Measurements from ENCODE around the gene PRMT5. TPM values are rescaled to one million over a fixed set of nuclear protein-coding genes. Genes with fewer than 3 reads are reported as not detected.
A peak's percentile ranks its signal among the peaks of the same experiment; 100 is the strongest.

Gene PRMT5
- total and polyA plus RNA-seq, 9 donors: 37.6 to 109 (median 65.4) TPM

DNA sequence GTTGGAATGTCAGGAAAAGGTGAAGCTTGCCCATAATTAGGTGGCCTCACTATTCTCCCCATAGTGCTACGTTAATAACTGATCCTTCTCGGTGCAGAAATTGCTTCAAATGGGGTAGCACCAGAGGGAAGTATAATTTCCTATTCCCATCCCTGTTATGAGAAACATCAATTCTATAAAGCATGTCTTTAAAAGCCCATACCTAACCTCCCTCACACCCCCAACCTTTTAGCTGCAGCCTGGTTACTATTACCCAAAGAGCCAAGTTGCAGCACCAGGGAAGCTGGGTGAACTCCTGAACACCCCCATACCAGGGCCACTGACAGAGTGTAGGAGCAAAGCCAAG, 25.5 kb downstream of the PRMT5 start:
- Histone ChIP-seq H3K27ac (no peak overlapping the region), H3K9me3 (no peaks in the 10 kb centered on the region), H3K36me3 (no peaks in the 10 kb centered on the region), H3K27me3 (no peaks in the 10 kb centered on the region), H3K4me1 (ENCODE audit: insufficient read depth) (peaks cover 1% of the 10 kb centered on the region), H3K4me3 (no peak overlapping the region)
- WGBS, 3 donors: 81 to 85% (median 82%) methylated on average over 2 of the region's 2 CpGs
- intact Hi-C loops (cut with DNase I): no loop called here
- DNase-seq: no peak
- TF ChIP-seq POLR2A (IDR thresholded peaks at IDR 0.05): no peak
- TF ChIP-seq, protein P1, sequence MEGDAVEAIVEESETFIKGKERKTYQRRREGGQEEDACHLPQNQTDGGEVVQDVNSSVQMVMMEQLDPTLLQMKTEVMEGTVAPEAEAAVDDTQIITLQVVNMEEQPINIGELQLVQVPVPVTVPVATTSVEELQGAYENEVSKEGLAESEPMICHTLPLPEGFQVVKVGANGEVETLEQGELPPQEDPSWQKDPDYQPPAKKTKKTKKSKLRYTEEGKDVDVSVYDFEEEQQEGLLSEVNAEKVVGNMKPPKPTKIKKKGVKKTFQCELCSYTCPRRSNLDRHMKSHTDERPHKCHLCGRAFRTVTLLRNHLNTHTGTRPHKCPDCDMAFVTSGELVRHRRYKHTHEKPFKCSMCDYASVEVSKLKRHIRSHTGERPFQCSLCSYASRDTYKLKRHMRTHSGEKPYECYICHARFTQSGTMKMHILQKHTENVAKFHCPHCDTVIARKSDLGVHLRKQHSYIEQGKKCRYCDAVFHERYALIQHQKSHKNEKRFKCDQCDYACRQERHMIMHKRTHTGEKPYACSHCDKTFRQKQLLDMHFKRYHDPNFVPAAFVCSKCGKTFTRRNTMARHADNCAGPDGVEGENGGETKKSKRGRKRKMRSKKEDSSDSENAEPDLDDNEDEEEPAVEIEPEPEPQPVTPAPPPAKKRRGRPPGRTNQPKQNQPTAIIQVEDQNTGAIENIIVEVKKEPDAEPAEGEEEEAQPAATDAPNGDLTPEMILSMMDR (IDR thresholded peaks at IDR 0.05): no peak
- TF ChIP-seq EP300 (IDR thresholded peaks at IDR 0.05): no peak

DNA sequence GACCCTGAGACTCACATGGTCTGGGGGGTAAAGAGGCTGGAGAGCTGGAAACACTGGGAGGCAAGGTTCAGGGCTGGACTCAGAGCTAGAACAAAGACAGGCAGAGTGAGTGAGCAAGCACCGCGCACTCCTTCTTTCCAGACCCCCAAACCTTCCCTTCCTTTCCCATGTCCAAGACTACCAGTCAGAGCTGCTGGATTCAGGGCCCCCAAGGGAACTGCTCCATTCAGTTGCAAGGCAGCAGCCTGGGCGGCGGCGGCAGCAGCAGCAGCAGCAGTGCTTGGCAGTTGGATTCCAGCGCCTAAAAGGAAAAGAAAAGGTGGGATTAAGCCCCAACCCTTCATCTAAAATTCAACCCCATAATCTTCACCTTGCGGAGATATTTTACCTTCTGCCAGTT, 27.4 kb downstream of the PRMT5 start:
- Histone ChIP-seq H3K27me3 (no peaks in the 10 kb centered on the region), H3K27ac (no peak overlapping the region), H3K9me3 (no peaks in the 10 kb centered on the region), H3K36me3 (no peaks in the 10 kb centered on the region), H3K4me1 (ENCODE audit: insufficient read depth) (peaks cover 1% of the 10 kb centered on the region), H3K4me3 (no peak overlapping the region)
- TF ChIP-seq EP300 (IDR thresholded peaks at IDR 0.05): no peak
- TF ChIP-seq POLR2A (IDR thresholded peaks at IDR 0.05): no peak
- TF ChIP-seq, protein P1 (IDR thresholded peaks at IDR 0.05): no peak
- WGBS, 3 donors: 90 to 93% (median 91%) methylated on average over 7 of the region's 7 CpGs
- no peak for DNase-seq
- intact Hi-C loops (cut with DNase I): no loop called here

DNA sequence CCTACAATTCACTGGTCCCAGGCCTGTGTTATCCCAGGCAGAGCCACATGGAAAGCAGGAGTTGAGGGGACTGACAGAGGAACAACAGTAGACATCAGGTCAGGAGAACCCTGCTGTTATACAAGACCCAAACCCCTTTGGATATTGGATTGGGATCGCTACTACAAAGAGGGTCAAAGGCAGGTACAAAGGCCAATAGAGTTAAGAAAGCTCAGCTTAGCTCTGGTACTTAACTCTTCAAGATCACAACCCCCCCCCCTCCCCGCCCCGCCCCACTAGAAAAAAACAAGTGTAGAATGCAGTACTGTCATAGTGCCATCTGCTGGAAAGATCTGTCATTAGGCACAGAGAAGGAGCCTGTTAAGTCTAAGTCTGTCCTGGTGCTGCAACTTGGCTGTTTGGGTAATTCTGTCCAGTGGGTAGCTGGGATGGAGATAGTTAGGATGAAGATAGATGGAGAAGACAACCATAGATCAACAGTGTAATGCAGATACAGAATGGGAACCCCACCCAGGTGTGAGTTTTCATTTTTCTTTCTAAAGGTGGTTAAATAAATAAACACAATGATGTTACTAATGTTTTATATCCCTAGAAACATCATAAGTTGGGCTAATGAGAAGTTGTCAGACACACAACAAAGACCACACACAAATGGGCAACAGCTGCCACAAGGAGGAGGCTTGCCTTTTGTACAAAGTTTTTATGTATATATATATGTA, 28.9 kb downstream of the PRMT5 start:
- H3K27me3 ChIP-seq: no peaks in the 10 kb centered on the region
- H3K9me3 ChIP-seq: no peaks in the 10 kb centered on the region
- intact Hi-C loops (cut with DNase I): no loop called here
- TF ChIP-seq EP300 (IDR thresholded peaks at IDR 0.05): no peak
- TF ChIP-seq POLR2A (IDR thresholded peaks at IDR 0.05): no peak
- TF ChIP-seq, protein P1 (IDR thresholded peaks at IDR 0.05): peak in 2 of 3 donors; percentile 14 to 22
- peaks cover 1% of the 10 kb centered on the region for H3K4me1 ChIP-seq (ENCODE audit: insufficient read depth)
- no peaks in the 10 kb centered on the region for H3K36me3 ChIP-seq
- no peak overlapping the region for H3K27ac ChIP-seq
- 28 to 40% (median 31%) methylated on average over 3 of the region's 3 CpGs for WGBS, 3 donors
- no peak overlapping the region for H3K4me3 ChIP-seq
- no peak for DNase-seq

DNA sequence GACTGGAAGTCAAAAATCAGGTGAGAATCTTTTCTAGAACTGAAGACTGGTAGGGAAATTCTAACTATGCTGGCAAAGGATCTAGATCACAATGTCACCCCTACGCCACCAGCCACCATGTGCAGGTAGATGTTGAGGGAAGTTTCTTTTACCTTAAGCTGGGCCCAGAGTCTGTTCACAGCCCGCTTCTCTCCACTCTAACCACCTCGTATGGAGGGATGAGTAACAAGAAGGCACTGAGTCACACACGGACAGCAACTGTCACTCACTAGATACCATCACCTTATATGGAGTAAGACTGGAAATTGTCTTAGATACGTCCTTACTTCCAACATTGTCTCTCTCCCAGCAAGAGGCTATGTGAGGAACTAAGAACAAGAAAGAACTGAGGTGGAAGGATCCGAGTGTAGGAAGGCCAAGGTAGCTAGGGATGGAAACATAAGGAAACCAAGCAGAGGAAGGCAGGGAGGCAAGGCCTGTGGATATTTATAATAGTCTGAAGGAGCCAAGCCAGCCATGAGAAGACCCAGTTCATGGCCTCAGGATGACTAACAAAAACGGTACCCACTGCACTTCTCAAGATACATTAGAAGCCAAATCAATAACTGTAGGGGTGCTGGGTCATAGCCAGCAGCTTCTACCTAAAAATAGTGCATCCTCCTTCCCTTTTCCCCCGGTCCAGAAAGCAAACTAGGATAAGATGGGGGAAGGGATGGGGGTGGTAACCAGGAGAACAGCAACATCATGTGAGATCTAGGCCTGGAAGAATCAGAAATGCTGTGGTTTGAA, 30.7 kb downstream of the PRMT5 start:
- no peak for TF ChIP-seq POLR2A (IDR thresholded peaks at IDR 0.05)
- TF ChIP-seq EP300 (IDR thresholded peaks at IDR 0.05): no peak
- TF ChIP-seq, protein P1 (IDR thresholded peaks at IDR 0.05): no peak
- Histone ChIP-seq H3K9me3 (no peaks in the 10 kb centered on the region), H3K36me3 (no peaks in the 10 kb centered on the region), H3K27ac (no peak overlapping the region), H3K4me3 (no peak overlapping the region), H3K27me3 (no peaks in the 10 kb centered on the region), H3K4me1 (ENCODE audit: insufficient read depth) (peaks cover 1% of the 10 kb centered on the region)
- 47 to 53% (median 52%) methylated on average over 8 of the region's 8 CpGs for WGBS, 3 donors
- intact Hi-C loops (cut with DNase I): no loop called here
- no peak for DNase-seq

Measured in ovary (tissue), 9 donors.